Measurements from ENCODE around the gene ZBTB42. TPM values are rescaled to one million over a fixed set of nuclear protein-coding genes. Genes with fewer than 3 reads are reported as not detected.
A peak's percentile ranks its signal among the peaks of the same experiment; 100 is the strongest.
"Not testable (repeated sequence)": the region's sequence is repeated elsewhere in the genome, so short reads cannot be mapped to it uniquely, and the experiment has no call there.

ZBTB42 gene
- total RNA-seq, 4 donors from 2014 or later: 2.4 to 20.8 (median 12.5) TPM

GRCh38 chr14:104830781-104831180, 29.9 kb downstream of the ZBTB42 start:
- DNase-seq (no peak), ATAC-seq (no peak)
- Histone ChIP-seq H3K4me3 (no peak overlapping the region), H3K36me3 (no peaks in the 10 kb centered on the region), H3K27ac (no peak overlapping the region), H3K27me3 (no peaks in the 10 kb centered on the region), H3K4me1 (peaks cover 0 to 16% of the 10 kb centered on the region in 2 donors), H3K9me3 (no peaks in the 10 kb centered on the region)
- intact Hi-C loops (cut with DNase I; ENCODE audit: low total_unique reads): no loop called here
- TF ChIP-seq CTCF (IDR thresholded peaks at IDR 0.05 in 4 of 5, conservative IDR thresholded peaks at IDR 0.05 in 1 of 5) (no peak), POLR2A (IDR thresholded peaks at IDR 0.05) (no peak)
- in situ Hi-C loops (cut with MboI; ENCODE audit: low sequenced_read_pairs in 4 of 4): no loop called here

GRCh38 chr14:104836171-104836935, 35.5 kb downstream of the ZBTB42 start:
- H3K9me3 ChIP-seq; intact Hi-C loops (cut with DNase I; ENCODE audit: low total_unique reads); in situ Hi-C loops (cut with MboI; ENCODE audit: low sequenced_read_pairs in 4 of 4); DNase-seq; H3K36me3 ChIP-seq; H3K27ac ChIP-seq; ATAC-seq; H3K4me1 ChIP-seq; H3K27me3 ChIP-seq; H3K4me3 ChIP-seq: not testable (repeated sequence)

GRCh38 chr14:104841730-104842129, 40.8 kb downstream of the ZBTB42 start:
- ATAC-seq: no peak
- Histone ChIP-seq H3K36me3 (no peaks in the 10 kb centered on the region), H3K4me1 (peaks cover 9 to 16% of the 10 kb centered on the region in 2 donors), H3K27me3 (peaks cover 37 to 46% (median 44%) of the 10 kb centered on the region in 3 donors), H3K27ac (no peak overlapping the region), H3K4me3 (no peak overlapping the region), H3K9me3 (no peaks in the 10 kb centered on the region)
- in situ Hi-C loops (cut with MboI; ENCODE audit: low sequenced_read_pairs in 4 of 4): no loop called here
- DNase-seq: no peak
- no peak for TF ChIP-seq CTCF (IDR thresholded peaks at IDR 0.05 in 4 of 5, conservative IDR thresholded peaks at IDR 0.05 in 1 of 5)
- no peak for TF ChIP-seq POLR2A (IDR thresholded peaks at IDR 0.05)
- intact Hi-C loops (cut with DNase I; ENCODE audit: low total_unique reads): no loop called here

GRCh38 chr14:104843006-104843405, 42.1 kb downstream of the ZBTB42 start:
- Histone ChIP-seq H3K9me3 (no peaks in the 10 kb centered on the region), H3K4me3 (peak overlapping the region in 3 of 4 donors; percentile 41 to 59 (median 48)), H3K27me3 (peaks cover 37 to 52% (median 48%) of the 10 kb centered on the region in 3 donors), H3K27ac (no peak overlapping the region), H3K36me3 (no peaks in the 10 kb centered on the region), H3K4me1 (peaks cover 9 to 16% of the 10 kb centered on the region in 2 donors)
- no peak for ATAC-seq
- no peak for DNase-seq
- TF ChIP-seq CTCF (IDR thresholded peaks at IDR 0.05 in 4 of 5, conservative IDR thresholded peaks at IDR 0.05 in 1 of 5) (no peak), POLR2A (IDR thresholded peaks at IDR 0.05) (no peak)
- in situ Hi-C loops (cut with MboI; ENCODE audit: low sequenced_read_pairs in 4 of 4) (no loop called here), intact Hi-C loops (cut with DNase I; ENCODE audit: low total_unique reads) (no loop called here)

GRCh38 chr14:104843442-104844305, 42.8 kb downstream of the ZBTB42 start:
- peak overlapping the region; percentile 41 to 59 (median 44) for H3K4me3 ChIP-seq
- intact Hi-C loops (cut with DNase I; ENCODE audit: low total_unique reads) (no loop called here), in situ Hi-C loops (cut with MboI; ENCODE audit: low sequenced_read_pairs in 4 of 4) (no loop called here)
- H3K27ac ChIP-seq: no peak overlapping the region
- TF ChIP-seq CTCF (IDR thresholded peaks at IDR 0.05 in 4 of 5, conservative IDR thresholded peaks at IDR 0.05 in 1 of 5) (no peak), POLR2A (IDR thresholded peaks at IDR 0.05) (no peak)
- peaks cover 37 to 52% (median 48%) of the 10 kb centered on the region in 3 donors for H3K27me3 ChIP-seq
- no peak for DNase-seq
- no peaks in the 10 kb centered on the region for H3K36me3 ChIP-seq
- no peaks in the 10 kb centered on the region for H3K9me3 ChIP-seq
- ATAC-seq: no peak
- peaks cover 9 to 16% of the 10 kb centered on the region in 2 donors for H3K4me1 ChIP-seq
